GM19395 (cell line): ENCODE results near the gene PPM1F.
"Not testable (repeated sequence)": the region's sequence is repeated elsewhere in the genome, so short reads cannot be mapped to it uniquely, and the experiment has no call there.

Experiments used
- ATAC-seq: cut with Tn5 transposase; IDR thresholded peaks from one replicate; pipeline ENCODE4 v1.9.1; 2021; ENCODE audit warnings: mild to moderate bottlenecking, moderate library complexity; ENCODE audit not compliant: unreplicated experiment

Gene PPM1F

GRCh38 chr22:21942407-21943343 lies 10.0 kb downstream of the PPM1F start:
- ATAC-seq: no peak

- ATAC-seq: no peak
Observed at GRCh38 chr22:21941921-21942320, 10.7 kb downstream of the PPM1F start.

- no peak for ATAC-seq
Observed at GRCh38 chr22:21940521-21940920, 12.1 kb downstream of the PPM1F start.

GRCh38 chr22:21939935-21940334 lies 12.7 kb downstream of the PPM1F start:
- not testable (repeated sequence) for ATAC-seq

GRCh38 chr22:21939461-21939913 lies 13.2 kb downstream of the PPM1F start:
- ATAC-seq: no peak

- no peak for ATAC-seq
Observed at GRCh38 chr22:21938906-21939305, 13.7 kb downstream of the PPM1F start.

GRCh38 chr22:21938071-21938822 lies 14.4 kb downstream of the PPM1F start:
- ATAC-seq: peak; percentile 91

GRCh38 chr22:21937821-21938070 lies 14.9 kb downstream of the PPM1F start:
- peak; percentile 17 for ATAC-seq

GRCh38 chr22:21937041-21937820 lies 15.4 kb downstream of the PPM1F start:
- no peak for ATAC-seq

- ATAC-seq: no peak
Observed at GRCh38 chr22:21936151-21936775, 16.4 kb downstream of the PPM1F start.

- ATAC-seq: no peak
Observed at GRCh38 chr22:21933910-21934309, 18.7 kb downstream of the PPM1F start.

GRCh38 chr22:21933413-21933812 lies 19.2 kb downstream of the PPM1F start:
- no peak for ATAC-seq

- ATAC-seq: no peak
Observed at GRCh38 chr22:21932347-21932746, 20.3 kb downstream of the PPM1F start.

GRCh38 chr22:21931056-21931455 lies 21.6 kb downstream of the PPM1F start:
- no peak for ATAC-seq

- no peak for ATAC-seq
Observed at GRCh38 chr22:21929253-21929652, 23.4 kb downstream of the PPM1F start.

GRCh38 chr22:21928048-21928447 lies 24.6 kb downstream of the PPM1F start:
- ATAC-seq: no peak

GRCh38 chr22:21927174-21927823 lies 25.3 kb downstream of the PPM1F start:
- ATAC-seq: no peak

- no peak for ATAC-seq
Observed at GRCh38 chr22:21926728-21927127, 25.9 kb downstream of the PPM1F start.

GRCh38 chr22:21923163-21923561 lies 29.5 kb downstream of the PPM1F start:
- no peak for ATAC-seq

GRCh38 chr22:21922370-21923162 lies 30.1 kb downstream of the PPM1F start:
- no peak for ATAC-seq
